Naive thymus-derived CD4-positive, alpha-beta T cell (primary cell): ENCODE results near the gene SMYD2. TPM values are rescaled to one million over a fixed set of nuclear protein-coding genes. Genes with fewer than 3 reads are reported as not detected.

Experiments used
- ATAC-seq: fragments of 150-1000 bp; cut with Tn5 transposase; 2 replicates; pipeline ENCODE4 v1.10.0; 2021; ENCODE audit warnings: mild to moderate bottlenecking, moderate library complexity
- CTCF ChIA-PET: fragments of 350-600 bp; sonication (Branson Sonifier 250); formaldehyde crosslinking; loops from one replicate; lab custom pipeline; 2021; ENCODE audit warnings: antibody characterized with exemption; lab: Charles Lee
- POLR2A ChIA-PET: fragments of 350-600 bp; sonication (Branson Sonifier 250); formaldehyde crosslinking; loops from one replicate; lab custom pipeline; 2021; ENCODE audit warnings: antibody characterized with exemption, inconsistent platforms; lab: Charles Lee
- DNase-seq, 9 donors: peaks; one replicate each; pipeline versions ENCODE4 v3.0.0 to v3.0.0-alpha.2; 2020 to 2022; ENCODE audit warnings: mixed read lengths in 1 of 9
- H3K27ac ChIP-seq: one replicate; pipeline ENCODE4 v1.7.0; 2013; ENCODE audit warnings: mild to moderate bottlenecking, low read depth, low read length, moderate library complexity
- H3K27me3 ChIP-seq, 2 donors: one replicate each; pipeline ENCODE4 v1.7.0; 2013; ENCODE audit warnings: low read length in 2 of 2, mild to moderate bottlenecking in 2 of 2, moderate library complexity in 2 of 2; ENCODE audit not compliant: control insufficient read depth in 2 of 2, insufficient read depth in 2 of 2
- H3K36me3 ChIP-seq, 3 experiments: 1 replicate in 2 of 3; 2 replicates in 1 of 3; pipeline ENCODE4 v1.7.0; 2013; ENCODE audit warnings: low read length in 3 of 3, mild to moderate bottlenecking in 3 of 3, moderate library complexity in 1 of 3; ENCODE audit not compliant: insufficient read depth in 3 of 3, control insufficient read depth in 2 of 3
- H3K4me1 ChIP-seq, 2 donors: one replicate each; pipeline ENCODE4 v1.7.0; 2013; ENCODE audit warnings: low read length in 2 of 2, mild to moderate bottlenecking in 2 of 2, moderate library complexity in 1 of 2; ENCODE audit not compliant: control insufficient read depth in 2 of 2, insufficient read depth in 2 of 2
- H3K4me3 ChIP-seq: 2 replicates; pipeline ENCODE4 v1.7.0; 2013; ENCODE audit warnings: mild to moderate bottlenecking, low read length
- H3K9me3 ChIP-seq, 3 experiments: 1 replicate in 2 of 3; 2 replicates in 1 of 3; pipeline ENCODE4 v1.7.0; 2013; ENCODE audit warnings: low read length in 3 of 3; ENCODE audit not compliant: control insufficient read depth in 2 of 3
- H3K27ac Mint-ChIP-seq, 9 donors: one replicate each; pipeline ENCODE4 v1.8.0; 2020 to 2022; ENCODE audit warnings: mixed read lengths in 9 of 9, mild to moderate bottlenecking in 8 of 9, moderate library complexity in 5 of 9, inconsistent platforms in 2 of 9
- H3K27me3 Mint-ChIP-seq, 5 donors: one replicate each; pipeline ENCODE4 v1.8.0; 2021 to 2022; ENCODE audit warnings: mixed read lengths in 5 of 5, mild to moderate bottlenecking in 1 of 5
- H3K36me3 Mint-ChIP-seq, 5 donors: one replicate each; pipeline ENCODE4 v1.8.0; 2020 to 2022; ENCODE audit warnings: mixed read lengths in 5 of 5, mild to moderate bottlenecking in 3 of 5, inconsistent platforms in 1 of 5
- H3K4me1 Mint-ChIP-seq, 7 donors: one replicate each; pipeline ENCODE4 v1.8.0; 2020 to 2022; ENCODE audit warnings: mixed read lengths in 7 of 7, mild to moderate bottlenecking in 3 of 7, inconsistent platforms in 1 of 7
- H3K4me3 Mint-ChIP-seq, 10 donors: one replicate each; pipeline ENCODE4 v1.8.0; 2020 to 2022; ENCODE audit warnings: mild to moderate bottlenecking in 10 of 10, mixed read lengths in 10 of 10, moderate library complexity in 6 of 10, inconsistent platforms in 2 of 10
- H3K9me3 Mint-ChIP-seq, 11 donors: one replicate each; pipeline ENCODE4 v1.8.0; 2020 to 2022; ENCODE audit warnings: mixed read lengths in 11 of 11, mild to moderate bottlenecking in 4 of 11, inconsistent platforms in 1 of 11, moderate library complexity in 1 of 11
- intact Hi-C, 2 donors: fragments of 100-400 bp; cut with micrococcal nuclease; formaldehyde crosslinking; loops; one replicate each; pipeline ENCODE4 v1.15.1; 2023
- polyA plus RNA-seq, 2 donors: library from polyadenylated mRNA; unstranded; fragments of 300-500 nt; fragmentation: Illumina TruSeq; gene quantifications; one replicate each; pipeline ENCODE4 v1.2.3, GENCODE V29; 2021
- total RNA-seq, 6 experiments: library from RNA in 5 of 6; stranded (reverse) in 5 of 6; gene quantifications; 1 replicate in 5 of 6; 2 replicates in 1 of 6; pipeline ENCODE4 v1.2.3 and lab custom pipeline; 2021 to 2026

Gene SMYD2
- total and polyA plus RNA-seq, 7 experiments from 2014 or later, result 24.3 to 55.0 (median 34.7) TPM

DNA sequence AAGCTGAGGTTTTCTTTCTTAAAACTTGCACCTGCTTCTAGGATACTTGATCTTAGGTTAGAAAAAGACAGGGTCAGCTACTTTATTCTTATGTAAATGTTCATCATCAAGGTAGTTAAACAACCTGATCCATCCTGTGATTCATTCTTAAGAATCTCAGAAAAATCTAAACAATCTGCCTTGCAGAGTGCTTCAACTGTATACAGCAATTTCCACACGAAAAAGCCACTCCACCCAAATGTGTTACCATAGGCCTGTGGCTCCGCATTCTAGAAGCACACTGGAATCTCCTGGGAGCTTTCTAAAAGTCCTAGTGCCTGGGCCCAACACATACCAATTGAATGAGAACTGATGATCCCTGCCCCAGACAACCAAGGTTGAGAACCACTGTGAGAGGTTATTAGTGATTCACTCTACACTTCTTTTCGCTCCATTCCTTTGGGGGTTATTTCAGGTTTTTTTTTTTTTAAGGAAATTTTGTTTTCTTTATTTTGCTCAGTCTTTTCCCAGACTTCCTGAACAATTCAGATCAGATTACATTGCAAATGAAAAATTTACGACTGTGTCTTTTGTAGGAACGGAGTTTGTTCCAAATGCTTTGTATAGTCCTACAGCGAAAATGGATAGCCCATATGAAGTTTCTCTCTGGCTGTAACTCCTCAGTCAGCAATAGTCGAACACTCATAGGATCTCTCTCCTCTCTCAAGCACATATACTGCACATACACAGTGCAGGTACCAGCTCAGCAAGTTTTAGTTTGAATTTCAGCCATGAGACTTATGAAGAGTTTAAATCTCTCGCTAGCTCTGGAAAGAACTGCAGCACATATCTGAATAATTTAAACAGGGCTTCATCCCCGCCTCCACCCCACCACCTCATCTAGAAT lies 16.1 kb downstream of the SMYD2 start:
- Mint-ChIP-seq H3K9me3 (no peaks in the 10 kb centered on the region), H3K27ac (peak overlapping the region in 1 of 9 donors; percentile 33), H3K4me3 (no peak overlapping the region), H3K4me1 (peaks cover 7 to 56% (median 31%) of the 10 kb centered on the region in 7 donors), H3K36me3 (peaks cover 4 to 27% (median 15%) of the 10 kb centered on the region in 5 donors), H3K27me3 (no peaks in the 10 kb centered on the region)
- DNase-seq (no peak), ATAC-seq (no peak)
- intact Hi-C loops, result loop anchor here in 1 of 2 donors (1.0 kb wide), 1 partner anchor 16 kb away; the partner anchor contains the start of gene SMYD2
- Histone ChIP-seq H3K9me3 (no peaks in the 10 kb centered on the region), H3K27ac (no peak overlapping the region), H3K4me3 (no peak overlapping the region), H3K4me1 (peaks cover 0 to 5% of the 10 kb centered on the region in 2 donors), H3K27me3 (no peaks in the 10 kb centered on the region), H3K36me3 (no peaks in the 10 kb centered on the region)
- CTCF ChIA-PET, result interaction anchor here (0.6 kb wide), 2 partner anchors 24 to 35 kb away, joined by 3 to 4 read pairs; no protein-coding TSS in a partner anchor
- POLR2A ChIA-PET, result no interaction called here

GRCh38 chr1:214300149-214300780 lies 19.3 kb downstream of the SMYD2 start:
- H3K4me1 ChIP-seq, result peaks cover 0 to 8% of the 10 kb centered on the region in 2 donors
- H3K9me3 Mint-ChIP-seq, result no peaks in the 10 kb centered on the region
- peak overlapping the region in 1 of 9 donors; percentile 21 for H3K27ac Mint-ChIP-seq
- H3K27me3 ChIP-seq, result no peaks in the 10 kb centered on the region
- intact Hi-C loops, result no loop called here
- no peak overlapping the region for H3K4me3 ChIP-seq
- POLR2A ChIA-PET, result no interaction called here
- H3K36me3 Mint-ChIP-seq, result peaks cover 0 to 27% (median 10%) of the 10 kb centered on the region in 5 donors
- no peaks in the 10 kb centered on the region for H3K27me3 Mint-ChIP-seq
- no peak for DNase-seq
- no peaks in the 10 kb centered on the region for H3K9me3 ChIP-seq
- H3K36me3 ChIP-seq, result peaks cover 0 to 4% (median 0%) of the 10 kb centered on the region in 3 experiments
- H3K4me1 Mint-ChIP-seq, result peaks cover 10 to 63% (median 31%) of the 10 kb centered on the region in 7 donors
- no peak for ATAC-seq
- no peak overlapping the region for H3K27ac ChIP-seq
- CTCF ChIA-PET, result interaction anchor here (1.2 kb wide), 2 partner anchors 10 to 39 kb away, joined by 3 read pairs; no protein-coding TSS in a partner anchor
- H3K4me3 Mint-ChIP-seq, result no peak overlapping the region

DNA sequence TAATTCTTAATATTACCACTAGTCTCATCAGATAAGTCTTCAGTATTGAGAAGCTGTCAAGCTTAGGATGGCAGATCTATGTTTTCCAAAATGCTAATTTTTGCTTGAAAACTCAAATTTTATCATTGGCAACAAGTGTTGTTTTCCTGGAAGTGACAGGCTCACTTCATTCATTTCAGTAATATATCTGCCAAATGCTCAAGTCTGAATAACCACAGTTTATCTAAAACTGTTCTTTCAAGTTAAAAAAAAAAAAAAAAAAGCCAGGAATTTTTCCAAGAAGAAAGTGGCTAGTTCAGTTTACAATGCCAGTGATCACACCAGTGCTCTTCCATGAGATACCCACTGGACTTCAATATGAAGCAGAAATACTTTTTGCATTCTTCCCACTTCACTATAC lies 20.6 kb downstream of the SMYD2 start:
- peaks cover 4 to 29% (median 10%) of the 10 kb centered on the region in 5 donors for H3K36me3 Mint-ChIP-seq
- DNase-seq (no peak), ATAC-seq (no peak)
- CTCF ChIA-PET, result interaction anchor here (0.6 to 1.7 kb wide), 2 partner anchors 40 to 359 kb away, joined by 3 to 7 read pairs; no protein-coding TSS in a partner anchor
- H3K27me3 Mint-ChIP-seq, result no peaks in the 10 kb centered on the region
- intact Hi-C loops, result no loop called here
- peak overlapping the region in 1 of 10 donors; percentile 27 for H3K4me3 Mint-ChIP-seq
- POLR2A ChIA-PET, result no interaction called here
- Histone ChIP-seq H3K27me3 (no peaks in the 10 kb centered on the region), H3K27ac (no peak overlapping the region), H3K4me3 (no peak overlapping the region), H3K36me3 (peaks cover 0 to 7% (median 0%) of the 10 kb centered on the region in 3 experiments), H3K9me3 (no peaks in the 10 kb centered on the region), H3K4me1 (peaks cover 0 to 8% of the 10 kb centered on the region in 2 donors)
- peaks cover 10 to 53% (median 20%) of the 10 kb centered on the region in 7 donors for H3K4me1 Mint-ChIP-seq
- no peaks in the 10 kb centered on the region for H3K9me3 Mint-ChIP-seq
- no peak overlapping the region for H3K27ac Mint-ChIP-seq

GRCh38 chr1:214303141-214303930 lies 22.4 kb downstream of the SMYD2 start:
- peaks cover 10 to 46% (median 20%) of the 10 kb centered on the region in 7 donors for H3K4me1 Mint-ChIP-seq
- no peaks in the 10 kb centered on the region for H3K27me3 Mint-ChIP-seq
- H3K36me3 Mint-ChIP-seq, result peaks cover 0 to 18% (median 5%) of the 10 kb centered on the region in 5 donors
- peak overlapping the region in 3 of 10 donors; percentile 5 to 43 (median 8) for H3K4me3 Mint-ChIP-seq
- no peak for DNase-seq
- H3K4me3 ChIP-seq, result no peak overlapping the region
- no peaks in the 10 kb centered on the region for H3K9me3 ChIP-seq
- H3K36me3 ChIP-seq, result peaks cover 0 to 7% (median 0%) of the 10 kb centered on the region in 3 experiments
- H3K9me3 Mint-ChIP-seq, result no peaks in the 10 kb centered on the region
- POLR2A ChIA-PET, result no interaction called here
- intact Hi-C loops, result no loop called here
- CTCF ChIA-PET, result interaction anchor here (1.3 to 1.7 kb wide), 2 partner anchors 26 to 41 kb away, joined by 7 read pairs; no protein-coding TSS in a partner anchor
- peaks cover 0 to 8% of the 10 kb centered on the region in 2 donors for H3K4me1 ChIP-seq
- H3K27me3 ChIP-seq, result no peaks in the 10 kb centered on the region
- H3K27ac Mint-ChIP-seq, result peak overlapping the region in 3 of 9 donors; percentile 26 to 69 (median 48)
- H3K27ac ChIP-seq, result no peak overlapping the region
- no peak for ATAC-seq

- ChIA-PET POLR2A (no interaction called here), CTCF (interaction anchor here (0.5 kb wide), 1 partner anchor 21 kb away, joined by 6 read pairs; no protein-coding TSS in a partner anchor)
- Mint-ChIP-seq H3K4me1 (peaks cover 22 to 62% (median 39%) of the 10 kb centered on the region in 7 donors), H3K9me3 (no peaks in the 10 kb centered on the region), H3K27ac (no peak overlapping the region), H3K36me3 (peaks cover 0 to 11% (median 4%) of the 10 kb centered on the region in 5 donors), H3K27me3 (no peaks in the 10 kb centered on the region), H3K4me3 (no peak overlapping the region)
- intact Hi-C loops, result no loop called here
- H3K27me3 ChIP-seq, result no peaks in the 10 kb centered on the region
- no peak overlapping the region for H3K27ac ChIP-seq
- no peak overlapping the region for H3K4me3 ChIP-seq
- peaks cover 0 to 7% (median 0%) of the 10 kb centered on the region in 3 experiments for H3K36me3 ChIP-seq
- DNase-seq (no peak), ATAC-seq (no peak)
- peaks cover 9 to 21% of the 10 kb centered on the region in 2 donors for H3K4me1 ChIP-seq
- no peaks in the 10 kb centered on the region for H3K9me3 ChIP-seq
Measured at GRCh38 chr1:214305164-214305751, 24.3 kb downstream of the SMYD2 start.
